WTC11 (cell line): ENCODE data around the gene PLCG2. TPM values are rescaled to one million over a fixed set of nuclear protein-coding genes. Genes with fewer than 3 reads are reported as not detected.

ENCODE experiments used
- ATAC-seq: fragments of 200-7000 bp; cut with Tn5 transposase; 2 replicates; pipeline ENCODE4 v1.10.0; 2021; ENCODE audit warnings: mild to moderate bottlenecking, moderate library complexity
- CTCF ChIA-PET: fragments of 300-600 bp; sonication (Branson Sonifier 250); formaldehyde crosslinking; loops from one replicate; lab custom pipeline; 2021; ENCODE audit warnings: antibody characterized with exemption; lab: Charles Lee
- POLR2A ChIA-PET: fragments of 350-600 bp; sonication (Branson Sonifier 250); formaldehyde crosslinking; loops from one replicate; lab custom pipeline; 2021; ENCODE audit warnings: antibody characterized with exemption; lab: Charles Lee
- DNase-seq: peaks from one replicate; pipeline ENCODE4 v3.0.0; 2021; ENCODE audit warnings: low spot score
- H3K27ac Mint-ChIP-seq: 2 replicates; pipeline ENCODE4 v1.8.0; 2021; ENCODE audit warnings: mixed read lengths
- H3K27me3 Mint-ChIP-seq: 2 replicates; pipeline ENCODE4 v1.8.0; 2021; ENCODE audit warnings: low read depth, mild to moderate bottlenecking, moderate library complexity, mixed read lengths
- H3K36me3 Mint-ChIP-seq: 2 replicates; pipeline ENCODE4 v1.8.0; 2021; ENCODE audit warnings: mixed read lengths
- H3K4me1 Mint-ChIP-seq: 2 replicates; pipeline ENCODE4 v1.8.0; 2022; ENCODE audit warnings: mixed read lengths
- H3K4me3 Mint-ChIP-seq: 2 replicates; pipeline ENCODE4 v1.8.0; 2021; ENCODE audit warnings: mild to moderate bottlenecking, moderate library complexity, mixed read lengths
- H3K9me3 Mint-ChIP-seq: 2 replicates; pipeline ENCODE4 v1.8.0; 2021; ENCODE audit warnings: mixed read lengths
- AR ChIP-seq: fragments of 250-450 bp; sonication (Bioruptor Pico); IDR thresholded peaks from 2 replicates; pipeline ENCODE4 v1.9.0; 2021; ENCODE audit warnings: mild to moderate bottlenecking
- CBFB ChIP-seq: sonication (generic); formaldehyde crosslinking; IDR thresholded peaks from 2 replicates; pipeline ENCODE4 v1.8.1; 2022; ENCODE audit warnings: mild to moderate bottlenecking, low read depth, missing genetic modification reagents
- CDX4 ChIP-seq: fragments of 250-450 bp; sonication (Bioruptor Pico); IDR thresholded peaks from 2 replicates; pipeline ENCODE4 v1.9.0; 2021; ENCODE audit warnings: moderate library complexity, mild to moderate bottlenecking, inconsistent platforms, borderline replicate concordance
- ELF4 ChIP-seq: sonication (generic); formaldehyde crosslinking; IDR thresholded peaks from 2 replicates; pipeline ENCODE4 v1.8.1; 2022; ENCODE audit warnings: low read depth, mild to moderate bottlenecking, moderate library complexity, missing genetic modification reagents
- EMX1 ChIP-seq: fragments of 250-450 bp; sonication (Bioruptor Pico); IDR thresholded peaks from 2 replicates; pipeline ENCODE4 v1.8.0; 2021; ENCODE audit warnings: mild to moderate bottlenecking
- FOXP1 ChIP-seq: sonication (generic); formaldehyde crosslinking; IDR thresholded peaks from 2 replicates; pipeline ENCODE4 v1.8.0; 2022; ENCODE audit warnings: missing genetic modification reagents, mild to moderate bottlenecking, moderate library complexity, borderline replicate concordance
- HMGA2 ChIP-seq: fragments of 250-450 bp; sonication (Bioruptor Pico); IDR thresholded peaks from 2 replicates; pipeline ENCODE4 v1.4.0; 2021; ENCODE audit warnings: mild to moderate bottlenecking, moderate library complexity
- HMGXB4 ChIP-seq: sonication (generic); formaldehyde crosslinking; IDR thresholded peaks from 2 replicates; pipeline ENCODE4 v1.8.1; 2023; ENCODE audit warnings: mild to moderate bottlenecking, moderate library complexity, missing genetic modification reagents
- NR2C2 ChIP-seq: sonication (generic); formaldehyde crosslinking; IDR thresholded peaks from 2 replicates; pipeline ENCODE4 v1.8.0; 2022; ENCODE audit warnings: mild to moderate bottlenecking, missing genetic modification reagents
- PREB ChIP-seq: sonication (generic); formaldehyde crosslinking; IDR thresholded peaks from 2 replicates; pipeline ENCODE4 v1.8.1; 2022; ENCODE audit warnings: mild to moderate bottlenecking, missing genetic modification reagents, moderate library complexity, borderline replicate concordance
- PRRX2 ChIP-seq: fragments of 250-450 bp; sonication (Bioruptor Pico); IDR thresholded peaks from 2 replicates; pipeline ENCODE4 v1.8.0; 2021; ENCODE audit warnings: mild to moderate bottlenecking
- TCF7 ChIP-seq: sonication (generic); formaldehyde crosslinking; IDR thresholded peaks from 2 replicates; pipeline ENCODE4 v1.8.0; 2022; ENCODE audit warnings: mild to moderate bottlenecking, low read depth, missing genetic modification reagents, moderate library complexity
- TEAD4 ChIP-seq: sonication (generic); formaldehyde crosslinking; IDR thresholded peaks from 2 replicates; pipeline ENCODE4 v1.8.0; 2022; ENCODE audit warnings: mild to moderate bottlenecking, missing genetic modification reagents
- ZBTB21 ChIP-seq: sonication (generic); formaldehyde crosslinking; IDR thresholded peaks from 2 replicates; pipeline ENCODE4 v1.8.1; 2023; ENCODE audit warnings: mild to moderate bottlenecking, missing genetic modification reagents, borderline replicate concordance
- ZMAT4 ChIP-seq: fragments of 250-450 bp; sonication (Bioruptor Pico); IDR thresholded peaks from 2 replicates; pipeline ENCODE4 v1.9.0; 2021; ENCODE audit warnings: mild to moderate bottlenecking
- ZNF138 ChIP-seq: sonication (generic); formaldehyde crosslinking; conservative IDR thresholded peaks from 2 replicates; pipeline ENCODE4 v1.8.1; 2022; ENCODE audit warnings: mild to moderate bottlenecking, moderate library complexity, missing genetic modification reagents
- ZNF232 ChIP-seq: sonication (generic); formaldehyde crosslinking; IDR thresholded peaks from 2 replicates; pipeline ENCODE4 v1.8.0; 2022; ENCODE audit warnings: mild to moderate bottlenecking, missing genetic modification reagents
- ZNF317 ChIP-seq: sonication (generic); formaldehyde crosslinking; IDR thresholded peaks from 2 replicates; pipeline ENCODE4 v1.8.1; 2023; ENCODE audit warnings: low read depth, mild to moderate bottlenecking, moderate library complexity, missing genetic modification reagents, borderline replicate concordance
- ZNF512 ChIP-seq: sonication (generic); formaldehyde crosslinking; IDR thresholded peaks from 2 replicates; pipeline ENCODE4 v1.8.1; 2022; ENCODE audit warnings: missing genetic modification reagents, borderline replicate concordance
- total RNA-seq: library from RNA; stranded (reverse); gene quantifications from 3 replicates; pipeline ENCODE4 v1.2.3, GENCODE V29; 2021

PLCG2 gene
- total RNA-seq, 1 experiment from 2014 or later = 7.0 TPM

GRCh38 chr16:81936209-81937000 lies 157.3 kb downstream of the PLCG2 start:
- H3K36me3 Mint-ChIP-seq = no peaks in the 10 kb centered on the region
- no peak overlapping the region for H3K4me3 Mint-ChIP-seq
- ATAC-seq (no peak), DNase-seq (no peak)
- no peak for TF ChIP-seq ZNF138 (CRISPR knock-in tag)
- no peak for TF ChIP-seq ELF4 (CRISPR knock-in tag)
- TF ChIP-seq ZNF232 (CRISPR knock-in tag) = no peak
- TF ChIP-seq FOXP1 = no peak
- no peak for TF ChIP-seq CBFB (CRISPR knock-in tag)
- TF ChIP-seq ZMAT4 = no peak
- POLR2A ChIA-PET = no interaction called here
- no peak overlapping the region; the same call in 1 of the 2 replicates for H3K27ac Mint-ChIP-seq
- no peaks in the 10 kb centered on the region for H3K27me3 Mint-ChIP-seq
- no peaks in the 10 kb centered on the region for H3K9me3 Mint-ChIP-seq
- CTCF ChIA-PET = interaction anchor here (1.0 kb wide), 1 partner anchor 61 kb away, joined by 3 read pairs; no protein-coding TSS in a partner anchor
- H3K4me1 Mint-ChIP-seq = peaks cover 42% of the 10 kb centered on the region

GRCh38 chr16:81937305-81938038 lies 158.4 kb downstream of the PLCG2 start:
- no peaks in the 10 kb centered on the region for H3K9me3 Mint-ChIP-seq
- H3K4me3 Mint-ChIP-seq = no peak overlapping the region
- ChIA-PET CTCF (interaction anchor here (1.0 kb wide), 1 partner anchor 60 kb away, joined by 3 read pairs; no protein-coding TSS in a partner anchor), POLR2A (no interaction called here)
- DNase-seq (no peak), ATAC-seq (peak; percentile 5)
- H3K36me3 Mint-ChIP-seq = no peaks in the 10 kb centered on the region
- H3K27me3 Mint-ChIP-seq = peaks cover 5% of the 10 kb centered on the region; the same call in 1 of the 2 replicates
- H3K4me1 Mint-ChIP-seq = peaks cover 52% of the 10 kb centered on the region
- H3K27ac Mint-ChIP-seq = no peak overlapping the region
- TF ChIP-seq CDX4 (CRISPR knock-in tag) = no peak
- no peak for TF ChIP-seq HMGXB4 (CRISPR knock-in tag)
- no peak for TF ChIP-seq ZNF512 (CRISPR knock-in tag)
- no peak for TF ChIP-seq ZMAT4
- TF ChIP-seq EMX1 (CRISPR knock-in tag) = no peak
- no peak for TF ChIP-seq HMGA2 (CRISPR knock-in tag)
- TF ChIP-seq ZNF317 (CRISPR knock-in tag) = no peak
- TF ChIP-seq PREB (CRISPR knock-in tag) = no peak
- TF ChIP-seq NR2C2 (CRISPR knock-in tag) = no peak
- TF ChIP-seq AR (CRISPR knock-in tag) = no peak
- no peak for TF ChIP-seq TEAD4 (CRISPR knock-in tag)
- TF ChIP-seq PRRX2 (CRISPR knock-in tag) = no peak
- TF ChIP-seq TCF7 (CRISPR knock-in tag) = no peak
- TF ChIP-seq ZBTB21 (CRISPR knock-in tag) = no peak
